ENCODE results near the gene CXCR5.
A peak's percentile ranks its signal among the peaks of the same experiment; 100 is the strongest.

Gene CXCR5

GRCh38 chr11:118922745-118923627, 39.3 kb downstream of the CXCR5 start:
- no peak for TF ChIP-seq CTCF (IDR thresholded peaks at IDR 0.05; ENCODE audit: insufficient read depth, low read depth, low read length, missing control alignments)
- DNase-seq (ENCODE audit: low read depth) = peak; percentile 22
- H3K4me3 ChIP-seq (ENCODE audit: low read length) = peak overlapping the region; percentile 93

- H3K4me3 ChIP-seq (ENCODE audit: low read length) = peak overlapping the region; percentile 93
- no peak for TF ChIP-seq CTCF (IDR thresholded peaks at IDR 0.05; ENCODE audit: insufficient read depth, low read depth, low read length, missing control alignments)
- DNase-seq (ENCODE audit: low read depth) = peak; percentile 39
These were observed 40.3 kb downstream of the CXCR5 start for GRCh38 chr11:118923721-118924587.

GRCh38 chr11:118924591-118925585, 41.2 kb downstream of the CXCR5 start:
- peak overlapping the region; percentile 93 for H3K4me3 ChIP-seq (ENCODE audit: low read length)
- no peak for TF ChIP-seq CTCF (IDR thresholded peaks at IDR 0.05; ENCODE audit: insufficient read depth, low read depth, low read length, missing control alignments)
- peak; percentile 38 for DNase-seq (ENCODE audit: low read depth)

- no peak for TF ChIP-seq CTCF (IDR thresholded peaks at IDR 0.05; ENCODE audit: insufficient read depth, low read depth, low read length, missing control alignments)
- peak; percentile 20 for DNase-seq (ENCODE audit: low read depth)
- peak overlapping the region; percentile 74 for H3K4me3 ChIP-seq (ENCODE audit: low read length)
These were observed 43.9 kb downstream of the CXCR5 start for GRCh38 chr11:118927554-118928100.

- TF ChIP-seq CTCF (IDR thresholded peaks at IDR 0.05; ENCODE audit: insufficient read depth, low read depth, low read length, missing control alignments) = peak; percentile 88
- H3K4me3 ChIP-seq (ENCODE audit: low read length) = peak overlapping the region; percentile 74
- peak; percentile 97 for DNase-seq (ENCODE audit: low read depth)
These were observed 44.6 kb downstream of the CXCR5 start for GRCh38 chr11:118928101-118928869.

Data from epithelial cell of esophagus (primary cell).